Measurements from ENCODE around the gene DIO2. TPM values are rescaled to one million over a fixed set of nuclear protein-coding genes. Genes with fewer than 3 reads are reported as not detected.
A peak's percentile ranks its signal among the peaks of the same experiment; 100 is the strongest.

The DIO2 gene
- total and polyA plus RNA-seq, 12 donors, result 0.20 to 18.8 (median 5.8) TPM

DNA sequence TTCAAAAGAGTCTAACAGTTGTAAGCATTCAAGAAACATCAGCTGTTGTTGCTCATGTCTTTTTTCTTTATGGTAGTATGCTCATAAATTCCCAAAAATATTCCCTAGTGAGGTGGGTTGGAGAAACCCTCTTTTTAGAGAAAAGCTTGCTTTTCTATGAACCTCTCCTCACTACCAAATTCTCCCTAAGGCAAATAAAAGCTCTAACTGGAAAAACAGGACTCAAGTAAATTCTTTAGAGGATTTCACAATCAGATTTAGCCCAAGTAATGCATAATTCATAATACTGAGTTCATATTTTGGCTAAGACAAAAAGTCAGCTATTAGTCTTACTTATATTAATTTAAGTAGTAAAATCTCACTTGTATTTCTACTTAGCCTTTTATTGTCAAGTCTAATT is 59.1 kb downstream of the DIO2 start:
- H3K27me3 ChIP-seq, result no peaks in the 10 kb centered on the region
- peak in 2 of 8 donors; percentile 7 to 33 for ATAC-seq

DNA sequence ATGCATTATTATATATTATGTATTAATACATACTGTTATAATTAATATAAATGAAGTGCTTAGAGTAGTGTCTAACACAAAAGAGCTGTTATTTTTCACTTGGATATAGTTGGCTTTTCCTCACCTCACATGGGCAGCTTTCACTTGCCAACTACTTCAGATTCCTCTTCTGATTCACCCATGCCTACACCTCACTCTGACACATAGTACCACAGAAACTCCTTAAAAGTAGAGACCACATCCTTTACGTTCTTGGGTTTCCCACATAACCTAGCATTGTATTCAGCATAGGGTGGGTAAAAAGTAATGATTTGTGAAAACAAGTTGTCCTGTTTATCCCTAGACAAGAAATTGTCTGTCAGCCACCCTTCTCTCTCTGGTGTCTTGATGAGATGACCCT is 61.0 kb downstream of the DIO2 start:
- intact Hi-C loops (cut with DNase I), result no loop called here
- Histone ChIP-seq H3K36me3 (no peaks in the 10 kb centered on the region), H3K9me3 (no peaks in the 10 kb centered on the region), H3K4me1 (no peaks in the 10 kb centered on the region), H3K27me3 (no peaks in the 10 kb centered on the region), H3K4me3 (no peak overlapping the region), H3K27ac (no peak overlapping the region)
- TF ChIP-seq, protein P1, sequence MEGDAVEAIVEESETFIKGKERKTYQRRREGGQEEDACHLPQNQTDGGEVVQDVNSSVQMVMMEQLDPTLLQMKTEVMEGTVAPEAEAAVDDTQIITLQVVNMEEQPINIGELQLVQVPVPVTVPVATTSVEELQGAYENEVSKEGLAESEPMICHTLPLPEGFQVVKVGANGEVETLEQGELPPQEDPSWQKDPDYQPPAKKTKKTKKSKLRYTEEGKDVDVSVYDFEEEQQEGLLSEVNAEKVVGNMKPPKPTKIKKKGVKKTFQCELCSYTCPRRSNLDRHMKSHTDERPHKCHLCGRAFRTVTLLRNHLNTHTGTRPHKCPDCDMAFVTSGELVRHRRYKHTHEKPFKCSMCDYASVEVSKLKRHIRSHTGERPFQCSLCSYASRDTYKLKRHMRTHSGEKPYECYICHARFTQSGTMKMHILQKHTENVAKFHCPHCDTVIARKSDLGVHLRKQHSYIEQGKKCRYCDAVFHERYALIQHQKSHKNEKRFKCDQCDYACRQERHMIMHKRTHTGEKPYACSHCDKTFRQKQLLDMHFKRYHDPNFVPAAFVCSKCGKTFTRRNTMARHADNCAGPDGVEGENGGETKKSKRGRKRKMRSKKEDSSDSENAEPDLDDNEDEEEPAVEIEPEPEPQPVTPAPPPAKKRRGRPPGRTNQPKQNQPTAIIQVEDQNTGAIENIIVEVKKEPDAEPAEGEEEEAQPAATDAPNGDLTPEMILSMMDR (IDR thresholded peaks at IDR 0.05), result no peak
- DNase-seq, result no peak
- no peak for ATAC-seq
- WGBS, 2 donors, result 76 to 81% methylated on average over 1 of the region's 1 CpG

More for the DNA sequence above, 59.1 kb downstream of the DIO2 start:
- Histone ChIP-seq H3K4me3 (no peak overlapping the region), H3K36me3 (no peaks in the 10 kb centered on the region), H3K4me1 (no peaks in the 10 kb centered on the region), H3K9me3 (no peaks in the 10 kb centered on the region), H3K27ac (no peak overlapping the region)
- no peak for DNase-seq
- TF ChIP-seq, protein P1 (IDR thresholded peaks at IDR 0.05), result no peak
- intact Hi-C loops (cut with DNase I), result no loop called here
